ENCODE measurements around the gene PDZD7.

PDZD7 gene

DNA sequence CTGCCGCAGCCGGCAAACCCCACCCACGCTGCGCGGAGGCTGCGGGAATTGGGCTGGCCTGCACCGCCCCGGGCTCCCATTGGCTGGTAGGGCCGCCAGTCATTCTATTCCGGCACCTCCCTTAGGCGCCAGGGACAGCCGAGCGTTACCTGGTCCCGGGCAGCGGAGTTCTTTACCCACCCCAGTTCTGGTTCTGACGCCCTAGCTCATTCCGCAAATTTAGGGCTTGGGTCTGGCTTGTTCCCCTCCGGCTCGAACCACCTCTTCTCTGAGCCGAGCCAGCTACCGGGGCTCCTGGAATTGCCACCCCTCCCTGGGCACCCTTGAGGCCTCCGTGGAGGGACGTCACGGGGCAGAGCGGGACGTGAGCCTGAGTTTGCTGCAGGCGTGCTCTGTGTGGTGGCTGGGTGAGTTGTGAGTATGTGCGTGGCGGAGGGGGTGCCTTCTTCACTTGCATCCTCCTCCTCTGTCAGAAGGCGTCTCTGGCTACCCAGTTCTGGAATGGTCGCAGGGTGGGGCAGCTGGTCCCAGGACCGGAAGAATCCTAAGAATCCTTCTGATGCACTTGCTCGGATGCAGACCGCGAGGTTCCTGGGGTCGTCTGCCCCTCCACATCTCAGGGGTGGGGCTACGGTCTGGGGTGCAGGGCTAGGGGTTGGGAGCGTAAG, at the start of gene PDZD7, which contains the start of gene SFXN3:
TSS of gene PDZD7 (minus strand) at position 2 of the 668 bp plus-strand sequence. CDS start 910 bp downstream, outside the sequence.
TSS of gene SFXN3 (plus strand) at position 107 of the 668 bp plus-strand sequence. CDS start 3,461 bp downstream, outside the sequence.
- DNase-seq (ENCODE audit: low read depth) = peak; percentile 97
- TF ChIP-seq, protein P1, sequence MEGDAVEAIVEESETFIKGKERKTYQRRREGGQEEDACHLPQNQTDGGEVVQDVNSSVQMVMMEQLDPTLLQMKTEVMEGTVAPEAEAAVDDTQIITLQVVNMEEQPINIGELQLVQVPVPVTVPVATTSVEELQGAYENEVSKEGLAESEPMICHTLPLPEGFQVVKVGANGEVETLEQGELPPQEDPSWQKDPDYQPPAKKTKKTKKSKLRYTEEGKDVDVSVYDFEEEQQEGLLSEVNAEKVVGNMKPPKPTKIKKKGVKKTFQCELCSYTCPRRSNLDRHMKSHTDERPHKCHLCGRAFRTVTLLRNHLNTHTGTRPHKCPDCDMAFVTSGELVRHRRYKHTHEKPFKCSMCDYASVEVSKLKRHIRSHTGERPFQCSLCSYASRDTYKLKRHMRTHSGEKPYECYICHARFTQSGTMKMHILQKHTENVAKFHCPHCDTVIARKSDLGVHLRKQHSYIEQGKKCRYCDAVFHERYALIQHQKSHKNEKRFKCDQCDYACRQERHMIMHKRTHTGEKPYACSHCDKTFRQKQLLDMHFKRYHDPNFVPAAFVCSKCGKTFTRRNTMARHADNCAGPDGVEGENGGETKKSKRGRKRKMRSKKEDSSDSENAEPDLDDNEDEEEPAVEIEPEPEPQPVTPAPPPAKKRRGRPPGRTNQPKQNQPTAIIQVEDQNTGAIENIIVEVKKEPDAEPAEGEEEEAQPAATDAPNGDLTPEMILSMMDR (IDR thresholded peaks at IDR 0.05; ENCODE audit: insufficient read depth, low read depth, low read length, missing control alignments) = no peak
- peak within 1 kb of the TSS; percentile 56 for H3K4me3 ChIP-seq (ENCODE audit: low read depth, low read length)

DNA sequence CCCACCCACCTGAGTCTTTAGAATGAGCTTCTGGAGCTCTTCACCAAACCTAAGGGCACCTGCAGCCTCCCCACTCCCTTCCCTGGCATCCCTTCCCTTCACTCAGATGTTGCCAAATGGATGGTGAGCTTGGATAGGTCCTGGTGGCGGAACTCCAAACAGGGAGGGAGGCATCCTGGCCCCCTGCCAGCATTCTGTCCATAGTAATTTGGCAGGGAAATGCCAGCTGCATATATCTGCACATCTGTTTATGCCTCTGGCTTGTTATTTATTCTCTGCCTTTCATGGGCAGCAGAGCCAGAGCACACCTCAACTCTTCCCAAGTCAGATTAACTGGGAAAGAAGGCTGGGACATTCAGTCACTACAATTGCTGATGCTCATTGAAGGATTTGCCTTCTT, 48.9 kb upstream of the PDZD7 start:
- H3K4me3 ChIP-seq (ENCODE audit: low read depth, low read length) = no peak overlapping the region
- no peak for DNase-seq (ENCODE audit: low read depth)
- TF ChIP-seq, protein P1 (IDR thresholded peaks at IDR 0.05; ENCODE audit: insufficient read depth, low read depth, low read length, missing control alignments) = no peak

DNA sequence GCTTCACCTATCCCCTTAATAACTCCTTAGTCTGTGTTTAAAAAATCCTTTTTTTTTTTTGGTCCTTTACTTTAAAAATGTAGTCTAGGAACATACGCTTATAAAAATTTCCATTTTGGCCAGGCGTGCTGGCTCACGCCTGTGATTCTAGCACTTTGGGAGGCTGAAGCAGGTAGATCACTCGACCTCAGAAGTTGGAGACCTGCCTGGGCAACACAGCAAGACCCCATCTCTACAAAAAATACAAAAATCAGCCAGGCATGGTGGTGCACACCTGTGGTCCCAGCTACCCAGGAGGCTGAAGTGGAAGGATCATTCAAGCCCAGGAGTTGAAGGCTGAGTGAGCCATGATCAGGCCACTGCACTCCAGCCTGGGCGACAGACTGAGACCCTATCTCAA, 45.7 kb upstream of the PDZD7 start:
- TF ChIP-seq, protein P1 (IDR thresholded peaks at IDR 0.05; ENCODE audit: insufficient read depth, low read depth, low read length, missing control alignments) = no peak
- no peak for DNase-seq (ENCODE audit: low read depth)
- no peak overlapping the region for H3K4me3 ChIP-seq (ENCODE audit: low read depth, low read length)

DNA sequence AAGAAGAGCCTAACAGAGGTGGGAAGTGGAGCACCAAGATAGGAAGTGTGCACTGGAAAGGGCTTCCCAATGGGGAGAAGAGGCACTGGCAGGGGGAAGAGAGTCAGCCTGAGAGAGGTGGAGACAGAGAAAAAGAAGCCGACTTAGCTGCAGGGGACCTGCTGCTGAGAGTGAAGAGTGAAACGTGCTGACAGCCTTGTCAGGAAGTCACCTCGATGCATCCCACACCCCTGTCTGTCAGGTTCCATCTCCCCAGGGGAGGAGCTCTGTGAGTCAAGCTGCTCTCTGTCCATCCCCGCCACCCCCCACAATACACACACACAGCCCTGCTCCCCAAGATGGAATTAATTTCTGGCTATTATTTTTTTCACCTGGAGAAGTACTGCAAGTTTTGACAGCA, 44.8 kb upstream of the PDZD7 start:
- no peak overlapping the region for H3K4me3 ChIP-seq (ENCODE audit: low read depth, low read length)
- TF ChIP-seq, protein P1 (IDR thresholded peaks at IDR 0.05; ENCODE audit: insufficient read depth, low read depth, low read length, missing control alignments) = no peak
- DNase-seq (ENCODE audit: low read depth) = no peak

DNA sequence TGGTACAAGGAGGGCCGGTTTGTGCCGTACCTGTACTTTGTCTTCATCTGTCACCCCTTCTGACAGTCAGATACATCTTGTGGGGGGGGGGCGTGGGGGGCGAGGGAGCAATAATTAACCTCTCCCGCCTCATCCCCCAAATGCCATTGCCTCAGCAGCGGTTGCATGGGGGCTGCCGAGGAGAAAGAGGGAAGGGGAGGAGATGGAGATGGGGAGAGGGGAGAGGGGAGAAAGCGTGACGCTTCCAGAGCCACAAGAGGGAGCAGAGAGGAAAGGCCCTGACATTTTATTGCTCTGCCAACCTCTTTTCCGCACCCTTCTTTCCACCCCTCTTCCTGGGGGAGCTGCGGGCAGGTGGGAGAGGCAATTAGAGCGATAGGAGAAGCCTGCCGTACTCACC, 42.7 kb upstream of the PDZD7 start:
- DNase-seq (ENCODE audit: low read depth) = no peak
- H3K4me3 ChIP-seq (ENCODE audit: low read depth, low read length) = no peak overlapping the region
- TF ChIP-seq, protein P1 (IDR thresholded peaks at IDR 0.05; ENCODE audit: insufficient read depth, low read depth, low read length, missing control alignments) = no peak

DNA sequence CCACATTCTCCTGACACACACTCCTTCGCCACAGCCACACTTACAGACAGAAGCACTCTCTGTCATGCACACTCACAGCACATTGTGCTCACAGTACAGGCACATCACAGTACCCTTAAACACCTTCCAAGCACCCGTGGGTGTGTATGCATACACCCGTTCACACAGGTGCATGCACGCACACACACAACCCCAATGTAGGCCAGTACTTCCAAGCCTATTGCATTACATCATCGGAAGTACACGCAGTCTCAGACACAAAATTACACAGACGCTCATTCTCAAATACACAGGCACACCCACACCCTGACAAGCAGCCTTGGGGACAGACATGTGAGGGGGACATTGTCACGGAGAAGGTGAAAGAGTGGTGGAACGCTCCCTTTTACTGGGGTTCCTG, 42.0 kb upstream of the PDZD7 start:
- no peak for DNase-seq (ENCODE audit: low read depth)

More for the DNA sequence above, 42.0 kb upstream of the PDZD7 start:
- TF ChIP-seq, protein P1 (IDR thresholded peaks at IDR 0.05; ENCODE audit: insufficient read depth, low read depth, low read length, missing control alignments) = no peak
- H3K4me3 ChIP-seq (ENCODE audit: low read depth, low read length) = no peak overlapping the region

Data from GM12865 (cell line).